ENCODE data around the gene KRT80.
A peak's percentile ranks its signal among the peaks of the same experiment; 100 is the strongest.

KRT80 gene

DNA sequence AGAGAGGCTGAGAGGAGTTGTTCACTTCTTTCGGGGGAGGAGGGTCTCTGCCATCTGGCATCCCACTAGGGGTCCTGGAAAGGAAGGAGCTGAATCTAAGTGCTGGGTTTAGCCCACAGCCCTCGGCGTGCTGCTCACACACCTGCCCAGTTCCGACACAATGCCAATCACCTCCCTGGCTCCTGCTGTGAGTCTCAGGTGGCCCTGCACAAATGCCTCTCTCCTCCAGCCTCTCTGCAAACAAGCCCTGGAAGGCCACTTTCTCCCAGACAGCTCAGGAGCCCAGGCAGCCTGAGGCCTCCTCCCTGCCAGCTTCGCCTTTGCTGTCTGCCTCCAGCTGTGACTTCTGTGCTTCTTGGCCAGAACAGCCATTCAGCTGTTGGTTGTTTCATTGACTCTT lies 61.1 kb downstream of the KRT80 start:
- H2BK120ac ChIP-seq (ENCODE audit: low read depth, low read length): no peak overlapping the region
- H3K36me3 ChIP-seq (ENCODE audit: control insufficient read depth in 1 of 2, insufficient read depth in 2 of 2, low read depth in 1 of 2, low read length in 2 of 2): no peaks in the 10 kb centered on the region
- 75% methylated on average over 5 of the region's 5 CpGs for WGBS
- no peak overlapping the region for H3K4me3 ChIP-seq (ENCODE audit: insufficient read depth in 1 of 2, low read depth in 1 of 2, low read length in 2 of 2)
- no peak overlapping the region for H3K4me2 ChIP-seq (ENCODE audit: low read length, poor library complexity, severe bottlenecking)
- H4K91ac ChIP-seq (ENCODE audit: low read length): no peak overlapping the region
- no peak overlapping the region for H3K14ac ChIP-seq (ENCODE audit: low read length in 2 of 2)
- H2AK5ac ChIP-seq (ENCODE audit: low read length, severe bottlenecking): no peak overlapping the region
- H4K8ac ChIP-seq (ENCODE audit: low read length): no peak overlapping the region
- no peak overlapping the region for H2BK15ac ChIP-seq (ENCODE audit: low read depth, poor library complexity, severe bottlenecking)
- H2AFZ ChIP-seq (ENCODE audit: low read depth, low read length): no peak overlapping the region
- no peaks in the 10 kb centered on the region for H3K9me3 ChIP-seq (ENCODE audit: control insufficient read depth, low read length)
- no peaks in the 10 kb centered on the region for H3K79me1 ChIP-seq (replicated peaks; ENCODE audit: low read length, poor library complexity, severe bottlenecking)
- no peak for DNase-seq
- H3K27ac ChIP-seq (ENCODE audit: low read length, poor library complexity, severe bottlenecking): no peak overlapping the region
- no peak overlapping the region for H3K23ac ChIP-seq (ENCODE audit: low read length in 2 of 2)
- H3K27me3 ChIP-seq (ENCODE audit: control insufficient read depth in 1 of 2, insufficient read depth in 1 of 2, low read length in 2 of 2): peaks cover 19 to 41% of the 10 kb centered on the region in 2 experiments
- peaks cover 3% of the 10 kb centered on the region for H3K4me1 ChIP-seq (ENCODE audit: control insufficient read depth, insufficient read depth, low read depth, low read length)
- H2BK12ac ChIP-seq (ENCODE audit: low read length in 2 of 2): no peak overlapping the region
- no peak overlapping the region for H3K4ac ChIP-seq (ENCODE audit: low read depth in 1 of 2, low read length in 2 of 2)
- no peak overlapping the region for H3K9ac ChIP-seq (ENCODE audit: low read length)
- H3K18ac ChIP-seq (ENCODE audit: low read depth in 1 of 2, low read length in 2 of 2): no peak overlapping the region
- no peak overlapping the region for H2BK5ac ChIP-seq (ENCODE audit: low read depth, low read length, poor library complexity, severe bottlenecking)

DNA sequence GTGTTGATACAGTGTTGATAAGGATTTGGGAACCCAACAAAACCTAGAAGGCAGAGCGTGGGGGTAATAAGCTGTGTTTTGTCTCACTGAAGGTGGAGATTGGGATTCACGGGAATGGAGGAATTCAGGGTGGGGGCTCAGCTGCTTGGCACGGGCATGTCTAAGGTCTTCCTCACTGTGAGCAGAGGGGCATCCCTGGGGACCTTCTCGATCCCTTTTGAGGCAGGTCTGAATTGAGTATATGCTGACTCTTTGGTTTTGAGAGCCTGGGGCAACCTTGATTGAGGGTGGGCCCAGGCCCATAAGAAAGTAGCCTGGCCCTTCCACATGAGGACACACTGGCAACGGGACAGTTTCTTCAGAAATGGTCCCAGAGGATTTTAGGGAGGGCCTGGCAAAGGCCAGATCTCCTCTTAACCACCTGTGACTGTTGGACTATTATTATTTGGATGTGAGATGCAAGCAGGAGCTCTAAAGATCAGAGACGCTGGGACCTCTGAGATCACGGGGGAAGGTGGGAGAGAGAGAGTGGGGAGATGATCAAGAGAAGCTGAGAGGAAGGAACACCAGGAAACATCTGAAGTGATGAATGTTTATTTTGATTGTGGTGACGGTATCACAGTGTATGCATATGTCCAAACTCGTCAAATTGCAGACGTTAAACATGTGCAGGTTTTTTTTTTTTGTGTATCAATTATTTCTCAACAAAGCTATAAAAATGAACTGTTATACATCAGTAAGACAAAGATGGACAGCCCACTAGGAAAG lies 63.9 kb downstream of the KRT80 start:
- Histone ChIP-seq H4K91ac (ENCODE audit: low read length) (no peak overlapping the region), H2AFZ (ENCODE audit: low read depth, low read length) (no peak overlapping the region), H3K9ac (ENCODE audit: low read length) (no peak overlapping the region), H3K4ac (ENCODE audit: low read depth in 1 of 2, low read length in 2 of 2) (no peak overlapping the region), H3K27ac (ENCODE audit: low read length, poor library complexity, severe bottlenecking) (no peak overlapping the region), H3K4me2 (ENCODE audit: low read length, poor library complexity, severe bottlenecking) (no peak overlapping the region), H3K4me3 (ENCODE audit: insufficient read depth in 1 of 2, low read depth in 1 of 2, low read length in 2 of 2) (no peak overlapping the region), H2BK5ac (ENCODE audit: low read depth, low read length, poor library complexity, severe bottlenecking) (no peak overlapping the region), H2BK120ac (ENCODE audit: low read depth, low read length) (no peak overlapping the region), H2AK5ac (ENCODE audit: low read length, severe bottlenecking) (no peak overlapping the region), H3K36me3 (ENCODE audit: control insufficient read depth in 1 of 2, insufficient read depth in 2 of 2, low read depth in 1 of 2, low read length in 2 of 2) (no peaks in the 10 kb centered on the region), H2BK15ac (ENCODE audit: low read depth, poor library complexity, severe bottlenecking) (no peak overlapping the region), H4K8ac (ENCODE audit: low read length) (no peak overlapping the region), H3K18ac (ENCODE audit: low read depth in 1 of 2, low read length in 2 of 2) (no peak overlapping the region), H3K27me3 (ENCODE audit: control insufficient read depth in 1 of 2, insufficient read depth in 1 of 2, low read length in 2 of 2) (peaks cover 42 to 47% of the 10 kb centered on the region in 2 experiments), H3K14ac (ENCODE audit: low read length in 2 of 2) (no peak overlapping the region), H2BK12ac (ENCODE audit: low read length in 2 of 2) (no peak overlapping the region), H3K23ac (ENCODE audit: low read length in 2 of 2) (no peak overlapping the region), H3K4me1 (ENCODE audit: control insufficient read depth, insufficient read depth, low read depth, low read length) (peaks cover 9% of the 10 kb centered on the region), H3K79me1 (replicated peaks; ENCODE audit: low read length, poor library complexity, severe bottlenecking) (no peaks in the 10 kb centered on the region), H3K9me3 (ENCODE audit: control insufficient read depth, low read length) (no peaks in the 10 kb centered on the region)
- 76% methylated on average over 7 of the region's 10 CpGs for WGBS
- DNase-seq: no peak

DNA sequence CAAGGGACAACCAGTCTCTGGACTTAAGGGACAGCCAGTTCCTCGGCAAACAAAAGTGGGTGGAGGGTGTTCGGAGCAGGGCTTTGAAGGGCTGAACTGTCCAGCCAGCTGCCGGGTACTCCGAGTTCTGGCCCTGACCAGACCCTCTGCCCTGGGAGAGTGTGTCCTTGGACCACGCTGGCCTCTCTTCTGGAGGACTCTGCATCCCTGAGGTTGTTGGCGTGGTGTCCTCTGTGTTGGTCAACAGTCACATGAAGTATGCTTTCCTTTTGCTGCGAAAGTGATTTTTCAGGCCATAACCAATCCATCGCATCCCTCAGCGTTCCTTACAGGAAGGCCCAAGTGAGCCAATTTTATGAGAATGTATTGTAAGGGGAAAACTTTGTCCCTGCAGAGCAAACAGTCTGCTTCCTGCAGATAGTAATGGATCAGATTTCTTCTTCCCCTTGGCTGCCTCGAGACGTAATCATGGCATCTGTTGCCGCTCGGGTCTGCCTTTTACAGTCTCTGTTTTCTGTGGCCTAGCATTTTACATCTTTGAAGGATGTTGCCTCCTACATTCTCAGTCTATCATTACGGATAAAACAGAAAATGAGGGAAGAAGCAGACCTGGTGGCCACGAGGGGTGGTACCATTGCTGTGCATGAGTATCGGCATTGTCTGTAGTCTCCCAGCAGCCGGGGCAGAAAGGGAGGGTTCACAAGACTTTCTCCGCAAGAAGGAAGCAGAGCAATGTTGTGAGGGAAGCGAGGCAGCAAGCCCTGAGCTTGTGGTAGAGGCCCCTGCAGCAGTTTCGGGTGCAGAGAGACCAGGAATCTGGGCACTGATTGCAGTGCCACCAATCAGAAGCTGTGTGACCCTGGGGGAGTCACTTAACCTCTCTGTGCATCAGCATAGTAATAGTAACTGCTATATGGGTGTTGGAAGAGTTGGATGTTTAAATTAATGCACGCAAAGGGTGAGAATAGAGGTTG lies 64.9 kb downstream of the KRT80 start:
- H4K91ac ChIP-seq (ENCODE audit: low read length): no peak overlapping the region
- no peak overlapping the region for H3K14ac ChIP-seq (ENCODE audit: low read length in 2 of 2)
- no peaks in the 10 kb centered on the region for H3K79me1 ChIP-seq (replicated peaks; ENCODE audit: low read length, poor library complexity, severe bottlenecking)
- H3K4me3 ChIP-seq (ENCODE audit: insufficient read depth in 1 of 2, low read depth in 1 of 2, low read length in 2 of 2): no peak overlapping the region
- no peak for DNase-seq
- H3K23ac ChIP-seq (ENCODE audit: low read length in 2 of 2): no peak overlapping the region
- no peak overlapping the region for H3K4me2 ChIP-seq (ENCODE audit: low read length, poor library complexity, severe bottlenecking)
- no peak overlapping the region for H2AFZ ChIP-seq (ENCODE audit: low read depth, low read length)
- H3K9me3 ChIP-seq (ENCODE audit: control insufficient read depth, low read length): no peaks in the 10 kb centered on the region
- no peak overlapping the region for H3K9ac ChIP-seq (ENCODE audit: low read length)
- H2BK12ac ChIP-seq (ENCODE audit: low read length in 2 of 2): no peak overlapping the region
- H3K36me3 ChIP-seq (ENCODE audit: control insufficient read depth in 1 of 2, insufficient read depth in 2 of 2, low read depth in 1 of 2, low read length in 2 of 2): no peaks in the 10 kb centered on the region
- peaks cover 44 to 48% of the 10 kb centered on the region in 2 experiments for H3K27me3 ChIP-seq (ENCODE audit: control insufficient read depth in 1 of 2, insufficient read depth in 1 of 2, low read length in 2 of 2)
- WGBS: 74% methylated on average over 21 of the region's 21 CpGs
- H2BK120ac ChIP-seq (ENCODE audit: low read depth, low read length): no peak overlapping the region
- no peak overlapping the region for H3K4ac ChIP-seq (ENCODE audit: low read depth in 1 of 2, low read length in 2 of 2)
- H2BK5ac ChIP-seq (ENCODE audit: low read depth, low read length, poor library complexity, severe bottlenecking): no peak overlapping the region
- H2AK5ac ChIP-seq (ENCODE audit: low read length, severe bottlenecking): no peak overlapping the region
- no peak overlapping the region for H3K27ac ChIP-seq (ENCODE audit: low read length, poor library complexity, severe bottlenecking)
- H3K4me1 ChIP-seq (ENCODE audit: control insufficient read depth, insufficient read depth, low read depth, low read length): peaks cover 9% of the 10 kb centered on the region
- H2BK15ac ChIP-seq (ENCODE audit: low read depth, poor library complexity, severe bottlenecking): no peak overlapping the region
- H4K8ac ChIP-seq (ENCODE audit: low read length): no peak overlapping the region
- peak overlapping the region in 1 of 2 experiments; percentile 11 for H3K18ac ChIP-seq (ENCODE audit: low read depth in 1 of 2, low read length in 2 of 2)

DNA sequence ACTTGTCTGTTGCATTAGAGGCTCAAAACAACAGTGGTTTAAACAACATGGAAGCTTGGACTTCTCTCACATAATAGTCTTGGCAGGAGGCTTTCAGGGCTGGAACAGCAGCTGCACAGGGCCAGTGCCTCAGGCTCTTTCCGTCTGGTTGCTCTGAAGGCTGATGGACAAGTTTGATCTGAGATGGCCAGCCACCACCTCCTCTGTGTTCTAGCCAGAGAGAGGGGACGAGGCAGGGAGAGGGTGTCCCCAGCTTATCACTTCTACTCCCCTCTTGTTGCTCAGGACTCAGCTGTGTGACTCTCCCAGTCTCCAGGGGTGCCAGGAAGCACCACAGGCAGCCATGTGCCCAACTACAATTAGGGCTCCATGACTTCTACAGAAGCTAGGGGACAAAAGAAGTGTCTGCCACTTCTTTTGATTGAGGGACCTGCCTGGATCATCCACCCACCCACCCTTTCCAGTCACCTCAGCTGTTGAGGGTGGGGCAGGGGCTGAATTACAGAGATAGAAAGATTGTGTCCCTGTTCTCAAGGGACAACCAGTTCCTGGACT lies 65.7 kb downstream of the KRT80 start:
- no peak overlapping the region for H4K91ac ChIP-seq (ENCODE audit: low read length)
- no peak overlapping the region for H2BK5ac ChIP-seq (ENCODE audit: low read depth, low read length, poor library complexity, severe bottlenecking)
- no peak overlapping the region for H3K4ac ChIP-seq (ENCODE audit: low read depth in 1 of 2, low read length in 2 of 2)
- no peak overlapping the region for H3K14ac ChIP-seq (ENCODE audit: low read length in 2 of 2)
- H2BK15ac ChIP-seq (ENCODE audit: low read depth, poor library complexity, severe bottlenecking): no peak overlapping the region
- no peak overlapping the region for H2BK12ac ChIP-seq (ENCODE audit: low read length in 2 of 2)
- no peak overlapping the region for H3K23ac ChIP-seq (ENCODE audit: low read length in 2 of 2)
- no peak overlapping the region for H3K18ac ChIP-seq (ENCODE audit: low read depth in 1 of 2, low read length in 2 of 2)
- peaks cover 38 to 51% of the 10 kb centered on the region in 2 experiments for H3K27me3 ChIP-seq (ENCODE audit: control insufficient read depth in 1 of 2, insufficient read depth in 1 of 2, low read length in 2 of 2)
- H2AFZ ChIP-seq (ENCODE audit: low read depth, low read length): no peak overlapping the region
- H3K9me3 ChIP-seq (ENCODE audit: control insufficient read depth, low read length): no peaks in the 10 kb centered on the region
- no peaks in the 10 kb centered on the region for H3K79me1 ChIP-seq (replicated peaks; ENCODE audit: low read length, poor library complexity, severe bottlenecking)
- no peaks in the 10 kb centered on the region for H3K36me3 ChIP-seq (ENCODE audit: control insufficient read depth in 1 of 2, insufficient read depth in 2 of 2, low read depth in 1 of 2, low read length in 2 of 2)
- H3K4me3 ChIP-seq (ENCODE audit: insufficient read depth in 1 of 2, low read depth in 1 of 2, low read length in 2 of 2): no peak overlapping the region
- H3K27ac ChIP-seq (ENCODE audit: low read length, poor library complexity, severe bottlenecking): no peak overlapping the region
- no peak overlapping the region for H3K9ac ChIP-seq (ENCODE audit: low read length)
- DNase-seq: no peak
- no peak overlapping the region for H3K4me2 ChIP-seq (ENCODE audit: low read length, poor library complexity, severe bottlenecking)
- peaks cover 12% of the 10 kb centered on the region for H3K4me1 ChIP-seq (ENCODE audit: control insufficient read depth, insufficient read depth, low read depth, low read length)
- H4K8ac ChIP-seq (ENCODE audit: low read length): no peak overlapping the region
- H2BK120ac ChIP-seq (ENCODE audit: low read depth, low read length): no peak overlapping the region
- H2AK5ac ChIP-seq (ENCODE audit: low read length, severe bottlenecking): no peak overlapping the region
- whole genome bisulfite sequencing: 77% methylated on average over 2 of the region's 2 CpGs

Measured in mesenchymal stem cell (in vitro differentiated cells and primary cell).